Stimulated activated CD4-positive, alpha-beta T cell treated with anti-CD3 and anti-CD28 coated beads, Interleukin-12 subunit alpha, Interleukin-12 subunit beta, amount 100 ng/mL, for 4 hours (primary cell): ENCODE results near the gene PCK2.
A peak's percentile ranks its signal among the peaks of the same experiment; 100 is the strongest.

Source experiments
- DNase-seq: peaks from one replicate; pipeline ENCODE4 v3.0.0-alpha.2; 2020

PCK2 gene

GRCh38 chr14:24121210-24121609, 27.1 kb downstream of the PCK2 start:
- DNase-seq, result no peak

GRCh38 chr14:24122416-24122815, 28.3 kb downstream of the PCK2 start:
- no peak for DNase-seq

GRCh38 chr14:24122898-24123297, 28.8 kb downstream of the PCK2 start:
- DNase-seq, result no peak

GRCh38 chr14:24123424-24124417, 29.6 kb downstream of the PCK2 start:
- DNase-seq, result no peak

- no peak for DNase-seq
These were observed 32.8 kb downstream of the PCK2 start for GRCh38 chr14:24126939-24127338.

- DNase-seq, result no peak
These were observed 33.6 kb downstream of the PCK2 start for GRCh38 chr14:24127673-24128072.

GRCh38 chr14:24129410-24129998, 35.4 kb downstream of the PCK2 start:
- no peak for DNase-seq

- no peak for DNase-seq
These were observed 36.2 kb downstream of the PCK2 start, which contains the start of gene FITM1 for GRCh38 chr14:24130380-24130716. Gene FITM1, plus strand, starts transcription at chr14:24130659. Its CDS starts 905 bp downstream, at chr14:24131564.

- DNase-seq, result no peak
These were observed 36.8 kb downstream of the PCK2 start for GRCh38 chr14:24130717-24131548.

GRCh38 chr14:24131549-24131966, 37.4 kb downstream of the PCK2 start:
- no peak for DNase-seq

GRCh38 chr14:24132061-24132685, 38.1 kb downstream of the PCK2 start:
- DNase-seq, result peak; percentile 21

- DNase-seq, result no peak
These were observed 38.9 kb downstream of the PCK2 start for GRCh38 chr14:24132976-24133375.

- no peak for DNase-seq
These were observed 39.6 kb downstream of the PCK2 start for GRCh38 chr14:24133735-24134134.

- DNase-seq, result no peak
These were observed 41.4 kb downstream of the PCK2 start for GRCh38 chr14:24135584-24135833.

- peak; percentile 94 for DNase-seq
These were observed 41.9 kb downstream of the PCK2 start, which contains the start of gene PSME1 for GRCh38 chr14:24135834-24136683. Gene PSME1, plus strand, starts transcription at chr14:24136194. Its CDS starts 69 bp downstream, at chr14:24136263.

- no peak for DNase-seq
These were observed 42.8 kb downstream of the PCK2 start for GRCh38 chr14:24136684-24137528.

- DNase-seq, result no peak
These were observed 43.7 kb downstream of the PCK2 start for GRCh38 chr14:24137529-24138395.

GRCh38 chr14:24138396-24139271, 44.5 kb downstream of the PCK2 start:
- DNase-seq, result no peak
